ENCODE measurements around the gene KAT8. TPM values are rescaled to one million over a fixed set of nuclear protein-coding genes. Genes with fewer than 3 reads are reported as not detected.

Gene KAT8
- total and polyA plus RNA-seq, 2 of the 13 experiments (the other 11 are each of a cell fraction or from before 2014, with no cell fraction given): 79.0 to 84.2 TPM

DNA sequence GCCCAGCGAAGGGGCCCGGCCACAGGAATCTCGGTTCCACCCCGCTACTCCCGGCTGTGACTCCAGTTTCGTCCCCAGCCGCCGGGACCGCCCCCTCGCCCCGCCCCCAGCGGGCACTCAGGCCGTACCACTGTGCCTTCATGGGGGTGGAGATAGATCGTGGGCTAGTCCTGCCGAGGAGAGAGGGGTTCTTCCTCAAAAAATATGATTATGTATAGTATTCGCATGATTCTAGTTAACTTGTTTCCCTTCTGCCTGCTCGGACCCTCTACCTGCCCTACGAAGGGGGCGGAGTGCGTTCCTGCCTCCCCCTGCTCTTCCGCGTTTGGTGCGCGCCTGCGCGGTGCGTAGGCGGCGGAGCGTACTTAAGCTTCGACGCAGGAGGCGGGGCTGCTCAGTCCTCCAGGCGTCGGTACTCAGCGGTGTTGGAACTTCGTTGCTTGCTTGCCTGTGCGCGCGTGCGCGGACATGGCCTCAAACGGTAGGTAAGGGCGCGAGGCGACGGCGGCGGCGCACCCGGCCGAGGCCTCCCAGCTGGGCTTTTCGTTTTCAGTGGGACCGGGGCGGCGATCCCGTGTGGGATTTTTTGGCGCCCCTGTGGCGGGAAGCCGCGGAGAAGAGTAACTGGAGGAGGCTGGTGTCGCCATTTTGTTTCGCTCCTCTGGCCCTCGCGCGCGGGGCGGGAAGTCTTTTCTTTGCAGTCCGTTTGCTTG is 62.4 kb downstream of the KAT8 start, which contains the start of gene FUS (continued):
- TF ChIP-seq SMARCE1 (IDR thresholded peaks at IDR 0.05; ENCODE audit: borderline replicate concordance): no peak
- TF ChIP-seq NFAT5 (CRISPR knock-in tag; IDR thresholded peaks at IDR 0.05): 0 out of 2 replicates have a peak, but pooled peaks have one; percentile 67
- TF ChIP-seq ZSCAN12 (CRISPR knock-in tag; IDR thresholded peaks at IDR 0.05): peak; percentile 63
- TF ChIP-seq ZNF207 (IDR thresholded peaks at IDR 0.05; ENCODE audit: borderline replicate concordance): peak; percentile 71; the same call in 1 of the 2 replicates
- TF ChIP-seq, protein P1, sequence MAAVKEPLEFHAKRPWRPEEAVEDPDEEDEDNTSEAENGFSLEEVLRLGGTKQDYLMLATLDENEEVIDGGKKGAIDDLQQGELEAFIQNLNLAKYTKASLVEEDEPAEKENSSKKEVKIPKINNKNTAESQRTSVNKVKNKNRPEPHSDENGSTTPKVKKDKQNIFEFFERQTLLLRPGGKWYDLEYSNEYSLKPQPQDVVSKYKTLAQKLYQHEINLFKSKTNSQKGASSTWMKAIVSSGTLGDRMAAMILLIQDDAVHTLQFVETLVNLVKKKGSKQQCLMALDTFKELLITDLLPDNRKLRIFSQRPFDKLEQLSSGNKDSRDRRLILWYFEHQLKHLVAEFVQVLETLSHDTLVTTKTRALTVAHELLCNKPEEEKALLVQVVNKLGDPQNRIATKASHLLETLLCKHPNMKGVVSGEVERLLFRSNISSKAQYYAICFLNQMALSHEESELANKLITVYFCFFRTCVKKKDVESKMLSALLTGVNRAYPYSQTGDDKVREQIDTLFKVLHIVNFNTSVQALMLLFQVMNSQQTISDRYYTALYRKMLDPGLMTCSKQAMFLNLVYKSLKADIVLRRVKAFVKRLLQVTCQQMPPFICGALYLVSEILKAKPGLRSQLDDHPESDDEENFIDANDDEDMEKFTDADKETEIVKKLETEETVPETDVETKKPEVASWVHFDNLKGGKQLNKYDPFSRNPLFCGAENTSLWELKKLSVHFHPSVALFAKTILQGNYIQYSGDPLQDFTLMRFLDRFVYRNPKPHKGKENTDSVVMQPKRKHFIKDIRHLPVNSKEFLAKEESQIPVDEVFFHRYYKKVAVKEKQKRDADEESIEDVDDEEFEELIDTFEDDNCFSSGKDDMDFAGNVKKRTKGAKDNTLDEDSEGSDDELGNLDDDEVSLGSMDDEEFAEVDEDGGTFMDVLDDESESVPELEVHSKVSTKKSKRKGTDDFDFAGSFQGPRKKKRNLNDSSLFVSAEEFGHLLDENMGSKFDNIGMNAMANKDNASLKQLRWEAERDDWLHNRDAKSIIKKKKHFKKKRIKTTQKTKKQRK (IDR thresholded peaks at IDR 0.05; ENCODE audit: low read length): no peak
- TF ChIP-seq ZNF589 (CRISPR knock-in tag; conservative IDR thresholded peaks at IDR 0.05): peak; percentile 94
- TF ChIP-seq ZBTB8A (CRISPR knock-in tag; IDR thresholded peaks at IDR 0.05; ENCODE audit: borderline replicate concordance, low read depth): 0 out of 2 replicates have a peak, but pooled peaks have one; percentile 15
- TF ChIP-seq ZNF20 (CRISPR knock-in tag; IDR thresholded peaks at IDR 0.05): no peak; the same call in 1 of the 2 replicates
- TF ChIP-seq FOXK1 (CRISPR knock-in tag; IDR thresholded peaks at IDR 0.05; ENCODE audit: borderline replicate concordance, low read depth): peak; percentile 85
- peak; percentile 95 for TF ChIP-seq ZFP41 (CRISPR knock-in tag; IDR thresholded peaks at IDR 0.05; ENCODE audit: borderline replicate concordance)
- TF ChIP-seq ZNF3 (CRISPR knock-in tag; IDR thresholded peaks at IDR 0.05): no peak
- TF ChIP-seq, protein P2, sequence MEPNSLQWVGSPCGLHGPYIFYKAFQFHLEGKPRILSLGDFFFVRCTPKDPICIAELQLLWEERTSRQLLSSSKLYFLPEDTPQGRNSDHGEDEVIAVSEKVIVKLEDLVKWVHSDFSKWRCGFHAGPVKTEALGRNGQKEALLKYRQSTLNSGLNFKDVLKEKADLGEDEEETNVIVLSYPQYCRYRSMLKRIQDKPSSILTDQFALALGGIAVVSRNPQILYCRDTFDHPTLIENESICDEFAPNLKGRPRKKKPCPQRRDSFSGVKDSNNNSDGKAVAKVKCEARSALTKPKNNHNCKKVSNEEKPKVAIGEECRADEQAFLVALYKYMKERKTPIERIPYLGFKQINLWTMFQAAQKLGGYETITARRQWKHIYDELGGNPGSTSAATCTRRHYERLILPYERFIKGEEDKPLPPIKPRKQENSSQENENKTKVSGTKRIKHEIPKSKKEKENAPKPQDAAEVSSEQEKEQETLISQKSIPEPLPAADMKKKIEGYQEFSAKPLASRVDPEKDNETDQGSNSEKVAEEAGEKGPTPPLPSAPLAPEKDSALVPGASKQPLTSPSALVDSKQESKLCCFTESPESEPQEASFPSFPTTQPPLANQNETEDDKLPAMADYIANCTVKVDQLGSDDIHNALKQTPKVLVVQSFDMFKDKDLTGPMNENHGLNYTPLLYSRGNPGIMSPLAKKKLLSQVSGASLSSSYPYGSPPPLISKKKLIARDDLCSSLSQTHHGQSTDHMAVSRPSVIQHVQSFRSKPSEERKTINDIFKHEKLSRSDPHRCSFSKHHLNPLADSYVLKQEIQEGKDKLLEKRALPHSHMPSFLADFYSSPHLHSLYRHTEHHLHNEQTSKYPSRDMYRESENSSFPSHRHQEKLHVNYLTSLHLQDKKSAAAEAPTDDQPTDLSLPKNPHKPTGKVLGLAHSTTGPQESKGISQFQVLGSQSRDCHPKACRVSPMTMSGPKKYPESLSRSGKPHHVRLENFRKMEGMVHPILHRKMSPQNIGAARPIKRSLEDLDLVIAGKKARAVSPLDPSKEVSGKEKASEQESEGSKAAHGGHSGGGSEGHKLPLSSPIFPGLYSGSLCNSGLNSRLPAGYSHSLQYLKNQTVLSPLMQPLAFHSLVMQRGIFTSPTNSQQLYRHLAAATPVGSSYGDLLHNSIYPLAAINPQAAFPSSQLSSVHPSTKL (CRISPR knock-in tag; IDR thresholded peaks at IDR 0.05): no peak
- peak; percentile 95; the same call in 1 of the 2 replicates for TF ChIP-seq ZBTB44 (CRISPR knock-in tag; IDR thresholded peaks at IDR 0.05)

Data from HepG2 (cell line).